Keratinocyte (primary cell): ENCODE measurements around the gene PGRMC2. TPM values are rescaled to one million over a fixed set of nuclear protein-coding genes. Genes with fewer than 3 reads are reported as not detected.

Experiments
- DNase-seq: peaks from one replicate; pipeline ENCODE4 v3.0.0-alpha.2; 2011; ENCODE audit warnings: low read depth, missing footprints, low spot score
- FAIRE-seq: peaks from 2 replicates; lab custom pipeline; 2011; peaks lifted over from hg19 to GRCh38; lab: Jason Lieb, UNC
- H2AFZ ChIP-seq: 2 replicates; pipeline ENCODE4 v1.6.0; 2012; ENCODE audit warnings: low read length, control low read depth, inconsistent platforms; ENCODE audit not compliant: control insufficient read depth
- H3K27ac ChIP-seq: 2 replicates; pipeline ENCODE4 v1.5.1; 2011; ENCODE audit warnings: low read length; ENCODE audit not compliant: control insufficient read depth, insufficient read depth
- H3K27me3 ChIP-seq: 3 replicates; pipeline ENCODE4 v1.6.0; 2011; ENCODE audit warnings: low read length; ENCODE audit not compliant: control insufficient read depth, insufficient read depth; ENCODE audit errors: extremely low read depth
- H3K36me3 ChIP-seq, 2 experiments: 2 replicates in 1 of 2; 3 replicates in 1 of 2; pipeline ENCODE4 v1.5.1; 2011; ENCODE audit warnings: low read length in 2 of 2, mild to moderate bottlenecking in 1 of 2; ENCODE audit not compliant: control insufficient read depth in 2 of 2, insufficient read depth in 2 of 2; ENCODE audit errors: extremely low read depth in 1 of 2
- H3K4me1 ChIP-seq: 3 replicates; pipeline ENCODE4 v1.5.1; 2011; ENCODE audit warnings: low read length; ENCODE audit not compliant: control insufficient read depth, insufficient read depth; ENCODE audit errors: extremely low read depth
- H3K4me2 ChIP-seq: 3 replicates; pipeline ENCODE4 v1.6.0; 2011; ENCODE audit warnings: low read depth, low read length; ENCODE audit not compliant: control insufficient read depth, insufficient read depth; ENCODE audit errors: extremely low read depth
- H3K4me3 ChIP-seq, 3 experiments: fragments of 200-600 bp in 1 of 3; sonication (generic) in 1 of 3; 2 replicates in 2 of 3; 3 replicates in 1 of 3; pipeline ENCODE4 v1.5.1; 2011 to 2016; ENCODE audit warnings: low read length in 3 of 3, mild to moderate bottlenecking in 3 of 3, control low read depth in 2 of 3, inconsistent platforms in 1 of 3, low read depth in 1 of 3, mixed read lengths in 1 of 3, mixed run types in 1 of 3, moderate library complexity in 1 of 3; ENCODE audit not compliant: control insufficient read depth in 2 of 3, insufficient read depth in 2 of 3; ENCODE audit errors: extremely low read depth in 1 of 3
- H3K79me2 ChIP-seq: 2 replicates; pipeline ENCODE4 v1.6.0; 2012; ENCODE audit warnings: low read length; ENCODE audit not compliant: control insufficient read depth, insufficient read depth
- H3K9ac ChIP-seq: 3 replicates; pipeline ENCODE4 v1.6.0; 2011; ENCODE audit warnings: low read length; ENCODE audit not compliant: control insufficient read depth, insufficient read depth; ENCODE audit errors: extremely low read depth
- H3K9me1 ChIP-seq: 3 replicates; pipeline ENCODE4 v1.6.0; 2011; ENCODE audit warnings: low read length; ENCODE audit not compliant: control insufficient read depth, insufficient read depth; ENCODE audit errors: extremely low read depth
- H3K9me3 ChIP-seq: 2 replicates; pipeline ENCODE4 v1.5.1; 2012; ENCODE audit warnings: low read depth, low read length; ENCODE audit not compliant: control insufficient read depth
- H4K20me1 ChIP-seq: 3 replicates; pipeline ENCODE4 v1.6.0; 2011; ENCODE audit warnings: low read length; ENCODE audit not compliant: control insufficient read depth, insufficient read depth; ENCODE audit errors: extremely low read depth
- CTCF ChIP-seq, 3 experiments: IDR thresholded peaks in 1 of 3; conservative IDR thresholded peaks in 1 of 3; optimal IDR thresholded peaks in 1 of 3; 2 replicates in 2 of 3; 3 replicates in 1 of 3; pipeline versions ENCODE3 to v1.5.1; 2011; ENCODE audit warnings: low read length in 3 of 3, mild to moderate bottlenecking in 3 of 3, moderate library complexity in 2 of 3, control low read depth in 1 of 3, inconsistent platforms in 1 of 3; ENCODE audit not compliant: insufficient read depth in 2 of 3; ENCODE audit errors: extremely low read depth in 1 of 3
- EZH2 ChIP-seq: IDR thresholded peaks from one replicate; pipeline ENCODE4 v1.6.1; 2012; ENCODE audit warnings: inconsistent platforms, mild to moderate bottlenecking, low read length, moderate library complexity
- dilution Hi-C: fragments of 300-500 bp; cut with MboI; formaldehyde crosslinking; loops from one replicate; pipeline ENCODE4 v1.7.0; 2020; ENCODE audit warnings: low sequenced_read_pairs; ENCODE audit not compliant: extremely low pct_ligation_motif_present
- polyA plus RNA-seq, 5 experiments: library from polyadenylated mRNA; depleted of rRNA in 3 of 5; stranded (reverse) in 3 of 5; stranded (forward) in 1 of 5; unstranded in 1 of 5; fragments of >200 nt; gene quantifications; 1 replicate in 1 of 5; 2 replicates in 3 of 5; 3 replicates in 1 of 5; pipeline versions ENCODE4 v1.2.1 to v1.2.3, GENCODE V29; 2011 to 2012; ENCODE audit warnings: missing spikeins in 2 of 5, low read depth in 1 of 5, low replicate concordance in 1 of 5

The PGRMC2 gene
- polyA plus RNA-seq, 1 donor (not counting 4 experiments of a cell fraction or from before 2014, with no cell fraction given) = 26.7 TPM

GRCh38 chr4:128328106-128328505, 40.5 kb upstream of the PGRMC2 start:
- no peak overlapping the region for H3K4me2 ChIP-seq
- H3K4me3 ChIP-seq = no peak overlapping the region
- no peaks in the 10 kb centered on the region for H3K79me2 ChIP-seq
- H3K9me1 ChIP-seq = no peaks in the 10 kb centered on the region
- H3K9me3 ChIP-seq = no peaks in the 10 kb centered on the region
- H4K20me1 ChIP-seq = no peaks in the 10 kb centered on the region
- H3K27me3 ChIP-seq = no peaks in the 10 kb centered on the region
- H3K27ac ChIP-seq = no peak overlapping the region
- no peak overlapping the region for H3K9ac ChIP-seq
- dilution Hi-C loops = no loop called here
- FAIRE-seq (no peak), DNase-seq (no peak)
- TF ChIP-seq CTCF (optimal IDR thresholded peaks at IDR 0.05 in 1 of 3, IDR thresholded peaks at IDR 0.05 in 1 of 3, conservative IDR thresholded peaks at IDR 0.05 in 1 of 3; ENCODE audit: extremely low read depth in 1 of 3, insufficient read depth in 2 of 3, low read length in 3 of 3) (no peak), EZH2 (no peak)
- H2AFZ ChIP-seq = no peak overlapping the region
- no peaks in the 10 kb centered on the region for H3K36me3 ChIP-seq
- peaks cover 8% of the 10 kb centered on the region for H3K4me1 ChIP-seq

GRCh38 chr4:128323401-128323800, 35.8 kb upstream of the PGRMC2 start:
- no peaks in the 10 kb centered on the region for H4K20me1 ChIP-seq
- peak; percentile 73 for FAIRE-seq
- no peak overlapping the region for H3K4me3 ChIP-seq
- H3K4me1 ChIP-seq = peaks cover 25% of the 10 kb centered on the region
- no peaks in the 10 kb centered on the region for H3K79me2 ChIP-seq
- peak overlapping the region; percentile 68 for H3K4me2 ChIP-seq
- no peak for DNase-seq
- no peaks in the 10 kb centered on the region for H3K27me3 ChIP-seq
- peak overlapping the region; percentile 68 for H3K27ac ChIP-seq
- H3K36me3 ChIP-seq = no peaks in the 10 kb centered on the region
- H3K9me1 ChIP-seq = no peaks in the 10 kb centered on the region
- dilution Hi-C loops = no loop called here
- H2AFZ ChIP-seq = no peak overlapping the region
- H3K9me3 ChIP-seq = no peaks in the 10 kb centered on the region
- no peak overlapping the region for H3K9ac ChIP-seq
- no peak for TF ChIP-seq CTCF (optimal IDR thresholded peaks at IDR 0.05 in 1 of 3, IDR thresholded peaks at IDR 0.05 in 1 of 3, conservative IDR thresholded peaks at IDR 0.05 in 1 of 3; ENCODE audit: extremely low read depth in 1 of 3, insufficient read depth in 2 of 3, low read length in 3 of 3)
- no peak for TF ChIP-seq EZH2
